CD4-positive, alpha-beta T cell (primary cell): ENCODE data around the gene PPP1R1B. TPM values are rescaled to one million over a fixed set of nuclear protein-coding genes. Genes with fewer than 3 reads are reported as not detected.
A peak's percentile ranks its signal among the peaks of the same experiment; 100 is the strongest.

Source experiments
- ATAC-seq: fragments of 200-7000 bp; cut with Tn5 transposase; one replicate; pipeline ENCODE4 v1.10.0; 2022; ENCODE audit warnings: mild to moderate bottlenecking; ENCODE audit not compliant: poor library complexity
- CTCF ChIA-PET: fragments of 350-600 bp; sonication (Branson Sonifier 250); formaldehyde crosslinking; loops from one replicate; lab custom pipeline; 2021; ENCODE audit warnings: antibody characterized with exemption, inconsistent platforms; lab: Charles Lee
- POLR2A ChIA-PET: fragments of 350-600 bp; sonication (Branson Sonifier 250); formaldehyde crosslinking; loops from one replicate; lab custom pipeline; 2021; ENCODE audit warnings: antibody characterized with exemption, inconsistent platforms; lab: Charles Lee
- DNase-seq, 14 experiments: peaks; one replicate each; pipeline ENCODE4 v3.0.0-alpha.2; 2013 to 2020; ENCODE audit warnings: mixed read lengths in 2 of 14
- H3K27ac ChIP-seq, 2 donors: one replicate each; pipeline versions ENCODE4 v1.5.1 to v1.7.0; 2013; ENCODE audit warnings: low read length in 2 of 2, low read depth in 1 of 2, mild to moderate bottlenecking in 1 of 2
- H3K27me3 ChIP-seq, 2 experiments: 1 replicate in 1 of 2; 2 replicates in 1 of 2; pipeline versions ENCODE4 v1.6.1 to v1.7.0; 2013; ENCODE audit warnings: low read length in 2 of 2, control low read depth in 1 of 2, mild to moderate bottlenecking in 1 of 2, moderate library complexity in 1 of 2; ENCODE audit not compliant: insufficient read depth in 2 of 2, control insufficient read depth in 1 of 2
- H3K36me3 ChIP-seq: one replicate; pipeline ENCODE4 v1.6.1; 2013; ENCODE audit warnings: low read length, control low read depth; ENCODE audit not compliant: insufficient read depth
- H3K4me1 ChIP-seq: one replicate; pipeline ENCODE4 v1.6.1; 2013; ENCODE audit warnings: low read length, control low read depth; ENCODE audit not compliant: insufficient read depth
- H3K4me3 ChIP-seq: one replicate; pipeline ENCODE4 v1.5.1; 2013; ENCODE audit warnings: mild to moderate bottlenecking, low read length, moderate library complexity
- H3K9me3 ChIP-seq, 2 experiments: 1 replicate in 1 of 2; 2 replicates in 1 of 2; pipeline versions ENCODE4 v1.6.1 to v1.7.0; 2013; ENCODE audit warnings: low read length in 2 of 2, mild to moderate bottlenecking in 2 of 2, control low read depth in 1 of 2, moderate library complexity in 1 of 2; ENCODE audit not compliant: control insufficient read depth in 1 of 2, insufficient read depth in 1 of 2
- H3K27ac Mint-ChIP-seq: one replicate; pipeline ENCODE4 v1.8.0; 2020; ENCODE audit warnings: mixed read lengths
- H3K27me3 Mint-ChIP-seq: one replicate; pipeline ENCODE4 v1.8.0; 2021; ENCODE audit warnings: mixed read lengths
- H3K36me3 Mint-ChIP-seq: one replicate; pipeline ENCODE4 v1.8.0; 2021; ENCODE audit warnings: low read depth, mixed read lengths
- H3K4me1 Mint-ChIP-seq: one replicate; pipeline ENCODE4 v1.8.0; 2021; ENCODE audit warnings: low read depth, mixed read lengths
- H3K4me3 Mint-ChIP-seq: one replicate; pipeline ENCODE4 v1.8.0; 2020; ENCODE audit warnings: mild to moderate bottlenecking, mixed read lengths
- H3K9me3 Mint-ChIP-seq: one replicate; pipeline ENCODE4 v1.8.0; 2020; ENCODE audit warnings: mixed read lengths
- intact Hi-C, 2 experiments: fragments of 100-400 bp; cut with DNase I in 1 of 2; cut with micrococcal nuclease in 1 of 2; formaldehyde crosslinking; loops; one replicate each; pipeline versions ENCODE4 v1.15.1 to v1.9.0; 2023 to 2025; cut with DNase I, micrococcal nuclease
- total RNA-seq, 174 experiments: library from RNA in 2 of 174; stranded (reverse) in 2 of 174; gene quantifications; one replicate each; pipeline ENCODE4 v1.2.3 and lab custom pipeline; 2021 to 2026
- TF ChIP-seq, protein P1 (sequence below): fragments of 200-600 bp; IDR thresholded peaks from one replicate; pipeline ENCODE4 v1.8.0; 2022; ENCODE audit warnings: antibody characterized with exemption, mild to moderate bottlenecking

Gene PPP1R1B
- total RNA-seq, 2 experiments from 2014 or later, result 0.25 TPM; not detected in 1

DNA sequence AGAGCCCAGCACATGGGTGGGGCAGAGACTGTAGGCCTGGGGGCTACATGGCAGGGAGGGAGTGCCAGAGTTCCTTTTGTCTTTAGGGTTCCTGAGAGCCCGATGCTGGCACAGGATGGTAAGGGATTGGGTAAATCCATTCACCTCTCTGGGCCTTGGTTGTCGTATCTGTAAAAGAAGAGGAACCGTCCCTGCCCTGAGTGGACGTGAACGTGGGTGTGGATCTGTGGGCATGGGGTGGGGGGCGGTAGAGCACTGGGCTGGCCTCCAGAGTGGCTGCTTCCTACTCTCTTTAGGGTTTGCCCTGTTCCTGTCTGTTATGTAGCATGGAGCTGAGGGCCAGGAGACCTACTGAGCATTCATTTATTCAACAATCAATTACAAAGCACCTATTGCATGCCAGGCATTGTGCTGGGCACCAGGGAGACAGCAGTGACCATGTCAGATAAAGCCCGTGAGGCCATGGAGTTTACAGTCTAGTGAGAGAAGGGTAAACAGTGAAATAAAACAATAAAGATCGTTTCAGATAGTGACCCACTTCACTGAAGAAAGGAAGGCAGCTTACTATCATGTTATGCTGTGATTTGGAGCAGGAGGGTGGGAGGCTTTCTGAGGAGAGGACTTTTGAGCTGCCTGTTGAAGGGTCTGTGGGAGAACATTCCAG is 25.3 kb downstream of the PPP1R1B start:
- Histone ChIP-seq H3K4me1 (peaks cover 27% of the 10 kb centered on the region), H3K36me3 (peaks cover 27% of the 10 kb centered on the region), H3K27ac (no peak overlapping the region), H3K4me3 (no peak overlapping the region), H3K9me3 (no peaks in the 10 kb centered on the region), H3K27me3 (no peaks in the 10 kb centered on the region)
- TF ChIP-seq, protein P1, sequence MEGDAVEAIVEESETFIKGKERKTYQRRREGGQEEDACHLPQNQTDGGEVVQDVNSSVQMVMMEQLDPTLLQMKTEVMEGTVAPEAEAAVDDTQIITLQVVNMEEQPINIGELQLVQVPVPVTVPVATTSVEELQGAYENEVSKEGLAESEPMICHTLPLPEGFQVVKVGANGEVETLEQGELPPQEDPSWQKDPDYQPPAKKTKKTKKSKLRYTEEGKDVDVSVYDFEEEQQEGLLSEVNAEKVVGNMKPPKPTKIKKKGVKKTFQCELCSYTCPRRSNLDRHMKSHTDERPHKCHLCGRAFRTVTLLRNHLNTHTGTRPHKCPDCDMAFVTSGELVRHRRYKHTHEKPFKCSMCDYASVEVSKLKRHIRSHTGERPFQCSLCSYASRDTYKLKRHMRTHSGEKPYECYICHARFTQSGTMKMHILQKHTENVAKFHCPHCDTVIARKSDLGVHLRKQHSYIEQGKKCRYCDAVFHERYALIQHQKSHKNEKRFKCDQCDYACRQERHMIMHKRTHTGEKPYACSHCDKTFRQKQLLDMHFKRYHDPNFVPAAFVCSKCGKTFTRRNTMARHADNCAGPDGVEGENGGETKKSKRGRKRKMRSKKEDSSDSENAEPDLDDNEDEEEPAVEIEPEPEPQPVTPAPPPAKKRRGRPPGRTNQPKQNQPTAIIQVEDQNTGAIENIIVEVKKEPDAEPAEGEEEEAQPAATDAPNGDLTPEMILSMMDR, result no peak
- no peak overlapping the region for H3K4me3 Mint-ChIP-seq
- CTCF ChIA-PET, result interaction anchor here (0.7 to 1.1 kb wide), 3 partner anchors 27 to 30 kb away, joined by 3 to 5 read pairs (median 4); no protein-coding TSS in a partner anchor
- intact Hi-C loops, result no loop called here
- no peak for ATAC-seq
- peak overlapping the region; percentile 45 for H3K27ac Mint-ChIP-seq
- H3K9me3 Mint-ChIP-seq, result no peaks in the 10 kb centered on the region
- H3K4me1 Mint-ChIP-seq, result peaks cover 50% of the 10 kb centered on the region
- H3K36me3 Mint-ChIP-seq, result peaks cover 34% of the 10 kb centered on the region
- H3K27me3 Mint-ChIP-seq, result no peaks in the 10 kb centered on the region
- POLR2A ChIA-PET, result interaction anchor here (1.3 kb wide), 1 partner anchor 31 kb away, joined by 3 read pairs; no protein-coding TSS in a partner anchor
- no peak for DNase-seq

DNA sequence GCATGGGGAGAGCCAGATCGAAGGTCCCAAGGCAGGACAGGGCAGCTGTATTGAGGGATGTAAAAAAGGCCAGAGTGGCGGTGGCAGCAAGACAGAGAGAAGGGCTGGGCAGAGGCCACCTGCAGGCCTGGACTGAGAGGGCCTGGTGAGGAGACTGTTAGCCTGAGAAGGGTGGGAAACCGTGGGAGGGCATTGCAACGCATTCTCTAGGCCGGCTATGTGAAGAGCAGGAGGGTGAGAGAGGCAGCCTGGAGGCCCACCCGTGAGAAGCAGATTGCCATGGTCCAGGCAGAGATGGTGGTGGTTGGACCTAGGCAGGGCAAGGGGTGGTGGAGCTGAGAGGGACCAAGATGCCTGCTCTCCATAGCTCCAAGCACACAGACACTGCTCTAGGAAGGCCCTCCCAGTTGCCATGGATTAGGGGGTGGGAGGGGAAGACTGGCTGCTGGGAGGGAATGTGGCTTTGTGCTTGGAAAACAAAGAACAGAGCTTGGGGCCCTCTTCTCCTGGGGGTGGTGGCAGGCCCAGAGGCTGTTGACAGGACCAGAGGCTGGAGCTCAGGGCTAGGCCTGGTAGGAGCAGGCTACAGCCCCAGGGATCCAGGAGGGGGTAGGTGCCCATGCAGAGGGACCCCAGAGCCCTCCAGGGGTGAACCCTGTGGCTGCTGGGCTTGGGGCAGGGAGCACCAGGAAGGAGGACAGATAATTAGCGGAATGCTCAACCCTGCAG is 26.0 kb downstream of the PPP1R1B start:
- TF ChIP-seq, protein P1, result no peak
- Histone ChIP-seq H3K4me1 (peaks cover 23% of the 10 kb centered on the region), H3K9me3 (no peaks in the 10 kb centered on the region), H3K36me3 (peaks cover 32% of the 10 kb centered on the region), H3K27ac (no peak overlapping the region), H3K4me3 (no peak overlapping the region), H3K27me3 (no peaks in the 10 kb centered on the region)
- intact Hi-C loops, result loop anchor here in 1 of 2 experiments (1.0 kb wide), 1 partner anchor 30 kb away; no protein-coding TSS in a partner anchor
- peaks cover 51% of the 10 kb centered on the region for H3K4me1 Mint-ChIP-seq
- ChIA-PET POLR2A (interaction anchor here (1.3 to 2.7 kb wide), 2 partner anchors 15 to 31 kb away, joined by 3 to 8 read pairs; no protein-coding TSS in a partner anchor), CTCF (interaction anchor here (0.7 to 2.8 kb wide), 6 partner anchors 15 to 31 kb away, joined by 3 to 21 read pairs (median 4); partner anchors contain the start of genes PNMT and STARD3)
- no peak overlapping the region for H3K4me3 Mint-ChIP-seq
- ATAC-seq, result no peak
- peak overlapping the region; percentile 45 for H3K27ac Mint-ChIP-seq
- no peaks in the 10 kb centered on the region for H3K9me3 Mint-ChIP-seq
- no peaks in the 10 kb centered on the region for H3K27me3 Mint-ChIP-seq
- no peak for DNase-seq
- H3K36me3 Mint-ChIP-seq, result peaks cover 37% of the 10 kb centered on the region

DNA sequence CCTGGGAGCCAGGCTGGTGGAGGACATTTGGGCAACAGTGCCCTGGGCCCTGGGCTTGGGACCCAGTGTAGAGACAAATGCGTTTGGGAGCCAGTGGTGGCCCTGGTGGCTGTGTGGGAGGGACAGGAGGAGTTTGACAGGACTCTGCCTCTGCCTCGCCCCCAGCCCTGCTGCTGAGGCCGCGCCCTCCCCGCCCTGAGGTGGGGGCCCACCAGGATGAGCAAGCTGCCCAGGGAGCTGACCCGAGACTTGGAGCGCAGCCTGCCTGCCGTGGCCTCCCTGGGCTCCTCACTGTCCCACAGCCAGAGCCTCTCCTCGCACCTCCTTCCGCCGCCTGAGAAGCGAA is 26.5 kb downstream of the PPP1R1B start:
- intact Hi-C loops, result loop anchor here in 1 of 2 experiments (1.0 kb wide), 1 partner anchor 31 kb away; no protein-coding TSS in a partner anchor
- no peaks in the 10 kb centered on the region for H3K27me3 Mint-ChIP-seq
- TF ChIP-seq, protein P1, result no peak
- ChIA-PET CTCF (interaction anchor here (0.9 to 2.8 kb wide), 20 partner anchors 8 to 328 kb away, joined by 3 to 66 read pairs (median 5); partner anchors contain the start of genes IKZF3, PGAP3, PNMT and PSMD3), POLR2A (interaction anchor here (1.1 to 2.7 kb wide), 4 partner anchors 15 to 35 kb away, joined by 5 to 8 read pairs (median 6); partner anchors contain the start of gene PNMT)
- Histone ChIP-seq H3K4me1 (peaks cover 25% of the 10 kb centered on the region), H3K4me3 (no peak overlapping the region), H3K27me3 (no peaks in the 10 kb centered on the region), H3K9me3 (no peaks in the 10 kb centered on the region), H3K36me3 (peaks cover 38% of the 10 kb centered on the region), H3K27ac (no peak overlapping the region)
- peaks cover 42% of the 10 kb centered on the region for H3K36me3 Mint-ChIP-seq
- no peaks in the 10 kb centered on the region for H3K9me3 Mint-ChIP-seq
- no peak overlapping the region for H3K27ac Mint-ChIP-seq
- DNase-seq (no peak), ATAC-seq (no peak)
- H3K4me1 Mint-ChIP-seq, result peaks cover 56% of the 10 kb centered on the region
- no peak overlapping the region for H3K4me3 Mint-ChIP-seq
